HG02870 (cell line): ENCODE measurements around the gene OR6A2.

Experiments
- ATAC-seq: cut with Tn5 transposase; IDR thresholded peaks from one replicate; pipeline ENCODE4 v1.9.1; 2021; ENCODE audit warnings: mild to moderate bottlenecking, moderate library complexity; ENCODE audit not compliant: unreplicated experiment

OR6A2 gene

GRCh38 chr11:6757373-6757967 is 42.0 kb downstream of the OR6A2 start:
- ATAC-seq = peak; percentile 67

- ATAC-seq = no peak
Measured at GRCh38 chr11:6755953-6756347, 43.5 kb downstream of the OR6A2 start.

- ATAC-seq = no peak
Measured at GRCh38 chr11:6755303-6755952, 44.1 kb downstream of the OR6A2 start.

DNA sequence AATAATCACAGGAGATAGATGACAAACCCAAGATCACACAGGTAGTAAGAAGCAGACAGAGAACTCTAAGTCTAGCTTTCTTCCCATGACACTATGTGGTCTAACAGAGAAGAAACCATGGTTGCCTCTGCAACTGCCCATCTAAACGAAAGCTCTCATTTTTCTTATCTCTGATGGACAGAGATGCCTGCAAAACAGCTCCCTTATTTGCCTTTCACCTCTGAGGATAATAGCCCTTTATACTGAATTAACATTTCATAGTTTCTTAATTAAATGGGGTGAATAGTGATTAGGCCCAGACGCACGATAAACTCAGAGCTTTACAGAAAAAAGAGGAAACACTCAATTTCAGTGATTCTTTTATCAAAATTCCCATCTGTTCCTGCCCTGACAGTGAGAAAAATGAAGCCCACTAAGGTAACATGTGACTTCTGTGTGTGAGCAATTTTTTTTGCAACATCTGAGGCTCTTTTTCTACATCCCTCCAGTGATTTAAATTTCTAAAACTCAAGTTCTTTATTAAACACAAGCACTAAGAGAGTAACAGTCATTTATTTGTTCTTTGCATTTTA is 52.3 kb downstream of the OR6A2 start:
- no peak for ATAC-seq

GRCh38 chr11:6746626-6747025 is 52.9 kb downstream of the OR6A2 start:
- ATAC-seq = no peak

DNA sequence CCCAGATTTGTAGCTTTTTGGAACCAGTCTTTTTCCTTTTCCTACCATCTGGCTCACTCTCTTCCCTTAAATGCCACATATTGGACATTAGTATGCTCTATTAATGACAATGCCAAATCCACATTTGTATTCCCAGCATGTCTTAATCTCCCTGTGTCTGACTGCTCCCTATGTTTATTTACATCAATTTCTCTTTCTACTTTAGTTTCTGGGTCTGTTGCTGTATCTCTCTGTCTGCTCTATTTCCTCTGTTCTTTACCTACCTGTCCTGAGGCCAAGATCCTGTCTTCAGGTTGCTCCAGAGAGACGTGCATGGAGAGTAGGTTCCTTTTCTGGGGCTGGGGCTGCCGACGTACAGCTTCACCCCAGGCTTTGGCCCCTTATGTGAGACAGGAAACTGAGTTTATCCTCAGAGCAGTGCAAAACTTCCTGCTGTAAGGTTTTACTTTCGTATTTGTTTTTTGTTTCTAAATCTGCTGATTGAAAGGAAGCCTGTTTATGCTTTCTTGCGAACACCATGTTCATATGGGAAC is 53.3 kb downstream of the OR6A2 start:
- ATAC-seq = peak; percentile 65

GRCh38 chr11:6745465-6746015 is 53.9 kb downstream of the OR6A2 start:
- peak; percentile 61 for ATAC-seq

DNA sequence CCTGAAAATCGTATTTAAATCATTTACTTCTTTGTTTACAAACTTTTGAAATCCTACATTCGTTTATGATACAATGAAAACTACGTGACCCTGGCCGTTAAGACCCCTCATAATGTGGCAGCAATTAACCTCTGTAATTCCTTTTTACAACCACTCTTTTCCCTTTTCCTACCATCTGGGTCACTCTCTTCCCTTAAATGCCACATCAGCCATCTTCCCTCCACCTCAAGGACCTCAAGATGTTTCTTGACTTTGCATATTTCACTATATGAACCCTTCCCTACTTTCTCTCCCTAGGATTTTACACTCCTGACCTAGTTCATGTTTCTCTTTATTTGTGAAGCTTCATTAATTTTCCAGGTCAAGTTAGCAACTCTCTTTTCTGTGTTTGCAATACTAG is 54.5 kb downstream of the OR6A2 start:
- ATAC-seq = no peak

- ATAC-seq = no peak
Measured at GRCh38 chr11:6742260-6742659, 57.2 kb downstream of the OR6A2 start.
